CD4-positive, alpha-beta T cell treated with Interleukin-6 at 100 ng/mL for 8 hours (primary cell): ENCODE results near the gene THRB.

Experiments
- DNase-seq: peaks from one replicate; pipeline ENCODE4 v3.0.0-alpha.2; 2020; ENCODE audit warnings: mixed read lengths, low spot score

Gene THRB

GRCh38 chr3:24348348-24348747, 146.3 kb downstream of the THRB start:
- DNase-seq, result no peak

- no peak for DNase-seq
Observed at GRCh38 chr3:24344784-24345439, 149.7 kb downstream of the THRB start.

- no peak for DNase-seq
Observed at GRCh38 chr3:24343084-24343783, 151.4 kb downstream of the THRB start.

GRCh38 chr3:24342275-24342674, 152.4 kb downstream of the THRB start:
- no peak for DNase-seq

- DNase-seq, result no peak
Observed at GRCh38 chr3:24341668-24342067, 153.0 kb downstream of the THRB start.

GRCh38 chr3:24340966-24341365, 153.7 kb downstream of the THRB start:
- DNase-seq, result no peak

- no peak for DNase-seq
Observed at GRCh38 chr3:24340161-24340560, 154.5 kb downstream of the THRB start.

- DNase-seq, result no peak
Observed at GRCh38 chr3:24339266-24339825, 155.3 kb downstream of the THRB start.

GRCh38 chr3:24338409-24339130, 156.1 kb downstream of the THRB start:
- DNase-seq, result no peak

- no peak for DNase-seq
Observed at GRCh38 chr3:24336101-24336500, 158.5 kb downstream of the THRB start.

- no peak for DNase-seq
Observed at GRCh38 chr3:24332092-24332491, 162.6 kb downstream of the THRB start.

GRCh38 chr3:24323272-24323671, 171.4 kb downstream of the THRB start:
- no peak for DNase-seq

- DNase-seq, result no peak
Observed at GRCh38 chr3:24320601-24321000, 174.0 kb downstream of the THRB start.

- no peak for DNase-seq
Observed at GRCh38 chr3:24318677-24319287, 175.9 kb downstream of the THRB start.

- no peak for DNase-seq
Observed at GRCh38 chr3:24316887-24317383, 177.7 kb downstream of the THRB start.

- no peak for DNase-seq
Observed at GRCh38 chr3:24315971-24316370, 178.7 kb downstream of the THRB start.

- DNase-seq, result no peak
Observed at GRCh38 chr3:24315356-24315755, 179.3 kb downstream of the THRB start.

GRCh38 chr3:24311881-24312280, 182.8 kb downstream of the THRB start:
- no peak for DNase-seq

- DNase-seq, result no peak
Observed at GRCh38 chr3:24310887-24311286, 183.8 kb downstream of the THRB start.

- DNase-seq, result no peak
Observed at GRCh38 chr3:24306518-24306917, 188.1 kb downstream of the THRB start.

- DNase-seq, result no peak
Observed at GRCh38 chr3:24305795-24306467, 188.7 kb downstream of the THRB start.
